Prostate gland (tissue), 2 donors: Measurements from ENCODE around the gene CYB5RL. TPM values are rescaled to one million over a fixed set of nuclear protein-coding genes. Genes with fewer than 3 reads are reported as not detected.

ENCODE experiments used
- DNase-seq: peaks from one replicate; pipeline ENCODE4 v3.0.0-alpha.2; 2019; ENCODE audit warnings: low spot score
- H3K27ac ChIP-seq, 2 donors: fragments of 200-600 bp; sonication (generic); 2 replicates each; pipeline ENCODE4 v1.5.1; 2017 to 2019
- H3K27me3 ChIP-seq: fragments of 200-600 bp; sonication (generic); replicated peaks from 2 replicates; pipeline ENCODE4 v1.5.1; 2019; ENCODE audit not compliant: insufficient read depth
- H3K36me3 ChIP-seq, 2 donors: fragments of 200-600 bp; sonication (generic); 1 replicate in 1 of 2; 2 replicates in 1 of 2; pipeline versions ENCODE4 v1.5.1 to v1.8.1; 2017 to 2019
- H3K4me1 ChIP-seq: fragments of 200-600 bp; sonication (generic); replicated peaks from 2 replicates; pipeline ENCODE4 v1.5.1; 2019
- H3K4me3 ChIP-seq, 2 donors: fragments of 200-600 bp; sonication (generic); 2 replicates each; pipeline ENCODE4 v1.5.1; 2017 to 2019
- H3K9me3 ChIP-seq: fragments of 200-600 bp; sonication (generic); 2 replicates; pipeline ENCODE4 v1.5.1; 2017
- POLR2A ChIP-seq: fragments of 450-650 bp; IDR thresholded peaks from one replicate; pipeline ENCODE4 v1.6.1; 2016; ENCODE audit warnings: antibody characterized with exemption, mild to moderate bottlenecking
- POLR2AphosphoS5 ChIP-seq: sonication (generic); formaldehyde crosslinking; IDR thresholded peaks from one replicate; pipeline ENCODE4 v1.6.1; 2017; ENCODE audit warnings: antibody characterized with exemption
- WGBS: methylation state at CpG from one replicate; pipeline ENCODE4 v1.1.5; 2018; 5-methylcytosine and 5-hydroxymethylcytosine counted together
- intact Hi-C: fragments of 100-400 bp; cut with DNase I; formaldehyde crosslinking; loops from one replicate; pipeline ENCODE4 v1.14.2; 2022
- total RNA-seq, 2 donors: library from RNA; depleted of rRNA; stranded (reverse); fragments of >200 nt; gene quantifications; one replicate each; pipeline ENCODE4 v1.1.0, GENCODE V29; 2016
- TF ChIP-seq, protein P1 (sequence below), 4 experiments: fragments of 200-600 bp in 2 of 4; fragments of 450-650 bp in 2 of 4; sonication (generic) in 2 of 4; IDR thresholded peaks; 1 replicate in 3 of 4; 2 replicates in 1 of 4; pipeline ENCODE4 v1.5.1; 2016 to 2019; ENCODE audit warnings: antibody characterized with exemption in 4 of 4, mild to moderate bottlenecking in 2 of 4, moderate library complexity in 2 of 4

CYB5RL gene
- total RNA-seq, 2 donors from 2014 or later = 6.3 to 10.9 TPM

DNA sequence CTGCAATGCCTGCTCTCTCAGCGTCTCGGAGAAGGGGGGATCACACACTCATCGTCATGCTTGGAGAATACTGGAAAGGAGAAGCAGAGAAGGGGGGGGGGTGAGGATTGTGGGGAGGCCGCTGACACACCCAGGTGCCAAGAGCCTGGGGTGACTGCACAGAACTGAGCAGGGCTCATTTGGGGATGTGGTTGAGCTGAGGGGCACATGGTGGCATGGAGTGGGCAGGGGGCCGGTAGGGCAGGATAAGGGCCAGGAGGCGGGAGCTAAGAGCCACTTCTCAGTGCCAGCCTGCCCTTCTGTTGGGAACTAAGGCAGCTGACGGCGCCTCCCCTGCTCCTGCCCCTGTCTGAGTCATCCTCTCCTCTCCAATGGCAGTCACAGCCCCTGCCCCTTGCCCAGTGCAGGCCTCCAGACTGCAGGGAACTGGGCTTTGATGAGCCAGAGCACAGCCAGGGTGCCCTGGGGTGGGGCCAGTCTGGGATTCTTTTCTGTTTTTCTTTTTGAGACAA, 27.3 kb upstream of the CYB5RL start:
- intact Hi-C loops = no loop called here
- Histone ChIP-seq H3K27me3 (no peaks in the 10 kb centered on the region), H3K4me3 (no peak overlapping the region), H3K9me3 (no peaks in the 10 kb centered on the region), H3K27ac (no peak overlapping the region), H3K36me3 (no peaks in the 10 kb centered on the region), H3K4me1 (no peaks in the 10 kb centered on the region)
- no peak for TF ChIP-seq POLR2AphosphoS5
- TF ChIP-seq POLR2A = no peak
- TF ChIP-seq, protein P1, sequence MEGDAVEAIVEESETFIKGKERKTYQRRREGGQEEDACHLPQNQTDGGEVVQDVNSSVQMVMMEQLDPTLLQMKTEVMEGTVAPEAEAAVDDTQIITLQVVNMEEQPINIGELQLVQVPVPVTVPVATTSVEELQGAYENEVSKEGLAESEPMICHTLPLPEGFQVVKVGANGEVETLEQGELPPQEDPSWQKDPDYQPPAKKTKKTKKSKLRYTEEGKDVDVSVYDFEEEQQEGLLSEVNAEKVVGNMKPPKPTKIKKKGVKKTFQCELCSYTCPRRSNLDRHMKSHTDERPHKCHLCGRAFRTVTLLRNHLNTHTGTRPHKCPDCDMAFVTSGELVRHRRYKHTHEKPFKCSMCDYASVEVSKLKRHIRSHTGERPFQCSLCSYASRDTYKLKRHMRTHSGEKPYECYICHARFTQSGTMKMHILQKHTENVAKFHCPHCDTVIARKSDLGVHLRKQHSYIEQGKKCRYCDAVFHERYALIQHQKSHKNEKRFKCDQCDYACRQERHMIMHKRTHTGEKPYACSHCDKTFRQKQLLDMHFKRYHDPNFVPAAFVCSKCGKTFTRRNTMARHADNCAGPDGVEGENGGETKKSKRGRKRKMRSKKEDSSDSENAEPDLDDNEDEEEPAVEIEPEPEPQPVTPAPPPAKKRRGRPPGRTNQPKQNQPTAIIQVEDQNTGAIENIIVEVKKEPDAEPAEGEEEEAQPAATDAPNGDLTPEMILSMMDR (IDR thresholded peaks at IDR 0.05) = no peak
- DNase-seq = no peak
- 65% methylated on average over 8 of the region's 8 CpGs for WGBS

DNA sequence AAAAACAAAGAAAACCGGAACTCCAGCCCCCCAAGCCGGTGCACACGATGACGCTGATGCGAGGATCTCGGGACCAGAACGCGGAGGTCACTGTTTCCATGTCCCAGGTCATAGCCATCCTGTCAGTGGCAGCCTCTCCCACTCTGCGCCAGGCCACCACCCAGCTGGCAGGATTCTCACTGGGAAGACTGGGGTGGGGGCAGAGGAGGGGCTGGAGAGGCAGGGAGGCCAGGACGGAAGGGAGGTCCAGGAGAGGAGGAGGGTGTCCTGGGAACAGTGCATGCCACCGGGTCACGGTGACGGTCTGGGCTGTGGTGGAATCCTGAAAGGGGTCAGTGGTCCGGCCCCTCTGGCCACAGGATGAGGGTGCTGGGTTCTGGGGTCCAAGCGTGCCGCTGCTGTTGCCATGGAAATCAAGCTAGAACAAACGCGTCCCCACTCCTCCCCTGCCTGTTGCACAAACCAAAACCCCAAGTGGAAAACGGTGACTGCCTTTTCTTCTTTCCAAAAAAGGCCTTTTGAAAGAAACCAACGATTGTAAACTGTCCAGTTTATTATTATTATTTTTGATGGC, 26.2 kb upstream of the CYB5RL start:
- TF ChIP-seq, protein P1 (IDR thresholded peaks at IDR 0.05) = no peak
- TF ChIP-seq POLR2A (no peak), POLR2AphosphoS5 (no peak)
- Histone ChIP-seq H3K27me3 (no peaks in the 10 kb centered on the region), H3K4me1 (no peaks in the 10 kb centered on the region), H3K9me3 (no peaks in the 10 kb centered on the region), H3K27ac (no peak overlapping the region), H3K36me3 (no peaks in the 10 kb centered on the region), H3K4me3 (no peak overlapping the region)
- WGBS = 84% methylated on average over 20 of the region's 20 CpGs
- intact Hi-C loops = no loop called here
- no peak for DNase-seq

DNA sequence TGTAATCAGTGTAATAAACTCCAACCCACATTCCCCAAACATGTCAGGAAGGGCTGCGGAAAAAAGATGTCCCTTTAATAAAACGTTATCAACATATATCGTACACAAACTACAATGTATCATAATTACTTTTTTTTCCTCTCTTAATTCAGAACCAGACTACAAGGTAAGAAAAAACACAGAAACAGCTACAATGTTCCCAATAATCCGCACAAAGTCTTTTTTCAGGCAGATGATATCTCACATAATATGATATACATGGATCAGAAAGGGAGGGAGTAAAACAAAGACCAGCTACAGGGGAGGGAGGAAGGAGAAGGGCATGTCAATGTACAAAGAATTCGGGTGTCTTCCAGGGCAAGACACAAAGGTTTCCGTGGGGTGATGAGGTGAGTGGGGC, 25.5 kb upstream of the CYB5RL start:
- Histone ChIP-seq H3K27ac (no peak overlapping the region), H3K27me3 (no peaks in the 10 kb centered on the region), H3K4me1 (no peaks in the 10 kb centered on the region), H3K36me3 (no peaks in the 10 kb centered on the region), H3K4me3 (no peak overlapping the region), H3K9me3 (no peaks in the 10 kb centered on the region)
- TF ChIP-seq, protein P1 (IDR thresholded peaks at IDR 0.05) = no peak
- no peak for TF ChIP-seq POLR2A
- TF ChIP-seq POLR2AphosphoS5 = no peak
- intact Hi-C loops = no loop called here
- no peak for DNase-seq
- WGBS = 73% methylated on average over 6 of the region's 6 CpGs

DNA sequence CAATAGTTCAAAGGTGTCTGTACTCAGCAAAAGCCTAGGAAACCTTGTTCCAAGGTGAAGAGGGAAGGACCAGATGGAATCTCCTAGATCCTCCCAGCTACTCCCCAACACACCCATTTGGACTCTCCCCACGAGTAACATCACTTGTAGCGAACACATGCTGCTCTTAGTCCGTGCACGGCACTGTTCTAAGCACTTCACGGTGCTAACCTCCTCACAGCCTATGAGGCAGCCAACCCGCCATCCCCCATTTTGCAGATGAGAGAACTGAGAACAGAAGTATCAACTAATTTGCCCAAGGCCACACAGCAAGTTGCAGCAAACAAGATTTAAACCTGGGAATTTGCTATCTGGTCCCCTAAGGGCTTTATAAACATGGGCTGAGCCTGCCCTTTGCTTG, 24.4 kb upstream of the CYB5RL start:
- TF ChIP-seq POLR2A (no peak), POLR2AphosphoS5 (no peak)
- TF ChIP-seq, protein P1 (IDR thresholded peaks at IDR 0.05) = no peak

More for the DNA sequence above, 24.4 kb upstream of the CYB5RL start:
- no peaks in the 10 kb centered on the region for H3K36me3 ChIP-seq
- DNase-seq = no peak
- H3K27ac ChIP-seq = no peak overlapping the region
- intact Hi-C loops = no loop called here
- no peaks in the 10 kb centered on the region for H3K9me3 ChIP-seq
- H3K27me3 ChIP-seq = no peaks in the 10 kb centered on the region
- 92% methylated on average over 6 of the region's 6 CpGs for WGBS
- no peak overlapping the region for H3K4me3 ChIP-seq
- H3K4me1 ChIP-seq = peaks cover 2% of the 10 kb centered on the region
